HEK293 (cell line): Measurements from ENCODE around the gene DICER1.

ENCODE experiments used
- CTCF ChIA-PET: fragments of 350-600 bp; formaldehyde crosslinking; extraction: SDS; loops from one replicate; lab custom pipeline; 2021; ENCODE audit warnings: antibody characterized with exemption; lab: Yijun Ruan, JAX
- POLR2A ChIA-PET: fragments of 300-600 bp; formaldehyde crosslinking; extraction: SDS; loops from one replicate; lab custom pipeline; 2020; ENCODE audit warnings: antibody characterized with exemption, inconsistent platforms; lab: Yijun Ruan, JAX
- H3K27ac ChIP-seq: fragments of 200-500 bp; sonication (Bioruptor generic); 2 replicates; pipeline ENCODE4 v1.5.1; 2014; ENCODE audit warnings: low read depth, low read length, control low read depth, inconsistent platforms; ENCODE audit errors: extremely low read depth
- H3K36me3 ChIP-seq, 2 experiments: fragments of 200-500 bp in 1 of 2; sonication (Bioruptor generic) in 1 of 2; 1 replicate in 1 of 2; 2 replicates in 1 of 2; pipeline ENCODE4 v1.5.1; 2014 to 2017; ENCODE audit warnings: inconsistent platforms in 2 of 2, low read length in 2 of 2; ENCODE audit not compliant: control insufficient read depth in 2 of 2, insufficient read depth in 1 of 2
- H3K4me1 ChIP-seq: fragments of 200-500 bp; sonication (Bioruptor generic); 2 replicates; pipeline ENCODE4 v1.5.1; 2014; ENCODE audit warnings: mild to moderate bottlenecking, low read length, inconsistent platforms; ENCODE audit not compliant: control insufficient read depth, insufficient read depth
- H3K4me3 ChIP-seq: 2 replicates; pipeline ENCODE4 v1.5.1; 2011; ENCODE audit warnings: low read depth, mild to moderate bottlenecking, control low read depth, low read length, moderate library complexity
- H3K9me3 ChIP-seq: fragments of 200-500 bp; sonication (Bioruptor generic); 2 replicates; pipeline ENCODE4 v1.5.1; 2014; ENCODE audit warnings: low read depth, low read length, inconsistent platforms; ENCODE audit not compliant: control insufficient read depth, insufficient read depth
- CTCF ChIP-seq: fragments of 450-650 bp; formaldehyde crosslinking; IDR thresholded peaks from 2 replicates; pipeline ENCODE4 v1.5.1; 2016; ENCODE audit warnings: missing biosample characterization, missing genetic modification characterization
- GFI1B ChIP-seq: fragments of 450-650 bp; formaldehyde crosslinking; IDR thresholded peaks from 2 replicates; pipeline ENCODE4 v1.5.1; 2016; ENCODE audit warnings: missing biosample characterization, missing genetic modification characterization
- KLF1 ChIP-seq: fragments of 450-650 bp; formaldehyde crosslinking; IDR thresholded peaks from 2 replicates; pipeline ENCODE4 v1.5.1; 2016; ENCODE audit warnings: missing biosample characterization, missing genetic modification characterization
- PRDM2 ChIP-seq: fragments of 450-650 bp; formaldehyde crosslinking; IDR thresholded peaks from 2 replicates; pipeline ENCODE4 v1.5.1; 2016; ENCODE audit warnings: missing biosample characterization, missing genetic modification characterization, borderline replicate concordance
- SCRT2 ChIP-seq: fragments of 450-650 bp; formaldehyde crosslinking; IDR thresholded peaks from 2 replicates; pipeline ENCODE4 v1.5.1; 2016; ENCODE audit warnings: missing biosample characterization, missing genetic modification characterization
- ZNF138 ChIP-seq: fragments of 450-650 bp; formaldehyde crosslinking; IDR thresholded peaks from 2 replicates; pipeline ENCODE4 v1.5.1; 2016; ENCODE audit warnings: missing biosample characterization, missing genetic modification characterization, borderline replicate concordance
- ZNF202 ChIP-seq: fragments of 450-650 bp; formaldehyde crosslinking; IDR thresholded peaks from 2 replicates; pipeline ENCODE4 v1.5.1; 2016; ENCODE audit warnings: missing biosample characterization, missing genetic modification characterization, borderline replicate concordance
- ZNF23 ChIP-seq: fragments of 450-650 bp; formaldehyde crosslinking; IDR thresholded peaks from 2 replicates; pipeline ENCODE4 v1.5.1; 2016; ENCODE audit warnings: missing biosample characterization, missing genetic modification characterization, borderline replicate concordance
- ZNF366 ChIP-seq: fragments of 450-650 bp; formaldehyde crosslinking; conservative IDR thresholded peaks from 2 replicates; pipeline ENCODE4 v1.5.1; 2016; ENCODE audit warnings: missing biosample characterization, missing genetic modification characterization
- ZNF626 ChIP-seq: fragments of 450-650 bp; sonication (Bioruptor Pico); formaldehyde crosslinking; IDR thresholded peaks from 2 replicates; pipeline ENCODE4 v1.5.1; 2018; ENCODE audit warnings: missing biosample characterization, missing genetic modification characterization, inconsistent platforms
- ZNF639 ChIP-seq: fragments of 450-650 bp; formaldehyde crosslinking; IDR thresholded peaks from 2 replicates; pipeline ENCODE4 v1.5.1; 2016; ENCODE audit warnings: missing biosample characterization, missing genetic modification characterization
- ZNF777 ChIP-seq: fragments of 450-650 bp; formaldehyde crosslinking; IDR thresholded peaks from 2 replicates; pipeline ENCODE4 v1.5.1; 2017; ENCODE audit warnings: missing biosample characterization, missing genetic modification characterization, borderline replicate concordance
- ZSCAN18 ChIP-seq: fragments of 450-650 bp; formaldehyde crosslinking; IDR thresholded peaks from 2 replicates; pipeline ENCODE4 v1.5.1; 2016; ENCODE audit warnings: missing biosample characterization, missing genetic modification characterization
- ZSCAN5A ChIP-seq: fragments of 450-650 bp; formaldehyde crosslinking; IDR thresholded peaks from 2 replicates; pipeline ENCODE4 v1.5.1; 2016; ENCODE audit warnings: missing biosample characterization, missing genetic modification characterization

The DICER1 gene

GRCh38 chr14:95197551-95197950, 40.2 kb upstream of the DICER1 start:
- ChIA-PET POLR2A (no interaction called here), CTCF (no interaction called here)
- TF ChIP-seq ZNF202 (tag by site-specific recombination), result no peak
- TF ChIP-seq SCRT2, result peak; percentile 52
- TF ChIP-seq ZNF639 (tag by site-specific recombination), result no peak
- TF ChIP-seq ZNF777 (tag by site-specific recombination), result no peak
- Histone ChIP-seq H3K4me1 (no peaks in the 10 kb centered on the region), H3K4me3 (no peak overlapping the region), H3K27ac (no peak overlapping the region), H3K36me3 (no peaks in the 10 kb centered on the region), H3K9me3 (no peaks in the 10 kb centered on the region)

GRCh38 chr14:95196826-95197545, 39.7 kb upstream of the DICER1 start:
- no peaks in the 10 kb centered on the region for H3K4me1 ChIP-seq
- no peaks in the 10 kb centered on the region for H3K9me3 ChIP-seq
- TF ChIP-seq ZNF23 (tag by site-specific recombination) (no peak), ZNF366 (tag by site-specific recombination) (peak; percentile 75)
- ChIA-PET POLR2A (no interaction called here), CTCF (interaction anchor here (0.7 to 1.3 kb wide), 2 partner anchors 8 to 80 kb away, joined by 3 read pairs; no protein-coding TSS in a partner anchor)
- no peaks in the 10 kb centered on the region for H3K36me3 ChIP-seq
- no peak overlapping the region for H3K27ac ChIP-seq
- no peak overlapping the region for H3K4me3 ChIP-seq

- ChIA-PET CTCF (interaction anchor here (1.3 kb wide), 1 partner anchor 9 kb away, joined by 3 read pairs; no protein-coding TSS in a partner anchor), POLR2A (no interaction called here)
- Histone ChIP-seq H3K27ac (no peak overlapping the region), H3K36me3 (no peaks in the 10 kb centered on the region), H3K4me3 (no peak overlapping the region), H3K4me1 (no peaks in the 10 kb centered on the region), H3K9me3 (no peaks in the 10 kb centered on the region)
- no peak for TF ChIP-seq ZSCAN5A (tag by site-specific recombination)
- TF ChIP-seq ZSCAN18 (tag by site-specific recombination), result no peak
- TF ChIP-seq ZNF138, result no peak
- TF ChIP-seq PRDM2 (tag by site-specific recombination), result no peak
- TF ChIP-seq ZNF626 (tag by site-specific recombination), result no peak
- no peak for TF ChIP-seq KLF1 (tag by site-specific recombination)
- peak; percentile 29; the same call in 1 of the 2 replicates for TF ChIP-seq CTCF (tag by site-specific recombination)
- TF ChIP-seq ZNF639 (tag by site-specific recombination), result no peak
- no peak for TF ChIP-seq GFI1B (tag by site-specific recombination)
These were observed 38.9 kb upstream of the DICER1 start for GRCh38 chr14:95196268-95196667.
